Hepatic stellate cell (primary cell): Measurements from ENCODE around the gene CCDC33.
A peak's percentile ranks its signal among the peaks of the same experiment; 100 is the strongest.

Experiments used
- DNase-seq: peaks from one replicate; pipeline ENCODE4 v3.0.0; 2011; ENCODE audit warnings: low spot score

The CCDC33 gene

GRCh38 chr15:74289671-74290070, 53.5 kb downstream of the CCDC33 start:
- DNase-seq, result no peak

- no peak for DNase-seq
Measured at GRCh38 chr15:74290645-74291044, 54.5 kb downstream of the CCDC33 start.

GRCh38 chr15:74291101-74292071, 55.3 kb downstream of the CCDC33 start:
- DNase-seq, result peak; percentile 82

- no peak for DNase-seq
Measured at GRCh38 chr15:74293021-74293810, 57.1 kb downstream of the CCDC33 start.

GRCh38 chr15:74294010-74294409, 57.9 kb downstream of the CCDC33 start:
- DNase-seq, result no peak

- no peak for DNase-seq
Measured at GRCh38 chr15:74295800-74296199, 59.7 kb downstream of the CCDC33 start.

- no peak for DNase-seq
Measured at GRCh38 chr15:74297887-74298286, 61.8 kb downstream of the CCDC33 start.

- DNase-seq, result no peak
Measured at GRCh38 chr15:74300057-74300795, 64.1 kb downstream of the CCDC33 start.

GRCh38 chr15:74301583-74302361, 65.6 kb downstream of the CCDC33 start:
- no peak for DNase-seq

- peak; percentile 63 for DNase-seq
Measured at GRCh38 chr15:74302821-74303359, 66.8 kb downstream of the CCDC33 start.

- no peak for DNase-seq
Measured at GRCh38 chr15:74303741-74304309, 67.7 kb downstream of the CCDC33 start.

GRCh38 chr15:74304431-74304830, 68.3 kb downstream of the CCDC33 start:
- DNase-seq, result no peak

GRCh38 chr15:74305687-74306086, 69.6 kb downstream of the CCDC33 start:
- no peak for DNase-seq

- no peak for DNase-seq
Measured at GRCh38 chr15:74306781-74307217, 70.7 kb downstream of the CCDC33 start.

GRCh38 chr15:74307827-74308811, 72.0 kb downstream of the CCDC33 start:
- peak; percentile 87 for DNase-seq

- DNase-seq, result peak; percentile 69
Measured at GRCh38 chr15:74311734-74312444, 75.8 kb downstream of the CCDC33 start.

GRCh38 chr15:74312445-74313007, 76.4 kb downstream of the CCDC33 start:
- DNase-seq, result no peak

GRCh38 chr15:74313889-74314288, 77.8 kb downstream of the CCDC33 start:
- no peak for DNase-seq
